Measurements from ENCODE around the gene SPRN.
"Not testable (repeated sequence)": the region's sequence is repeated elsewhere in the genome, so short reads cannot be mapped to it uniquely, and the experiment has no call there.

DNA sequence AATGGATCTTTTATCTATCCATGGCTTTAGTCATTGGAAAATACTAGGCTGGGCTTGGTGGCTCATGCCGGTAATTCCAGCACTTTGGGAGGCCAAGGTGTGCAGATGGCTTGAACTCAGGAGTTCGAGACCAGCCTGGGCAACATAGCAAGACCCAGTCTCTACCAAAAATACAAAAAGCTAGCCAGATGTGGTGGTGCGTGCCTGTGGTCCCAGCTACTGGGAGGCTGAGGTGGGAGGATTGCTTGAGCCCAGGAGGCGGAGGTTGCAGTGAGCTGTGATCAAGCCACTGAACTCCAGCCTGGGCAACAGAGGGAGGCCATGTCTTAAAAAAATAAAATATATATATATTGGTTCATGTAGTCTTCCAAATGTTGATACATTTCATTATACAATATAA is 37.5 kb downstream of the SPRN start:
- TF ChIP-seq YY1 (IDR thresholded peaks at IDR 0.05; ENCODE audit: insufficient read depth, insufficient read length); SUZ12 (IDR thresholded peaks at IDR 0.05; ENCODE audit: extremely low read depth, insufficient read depth, insufficient read length): not testable (repeated sequence)

Data from NT2/D1 (cell line).